ENCODE results near the gene GLIS1. TPM values are rescaled to one million over a fixed set of nuclear protein-coding genes. Genes with fewer than 3 reads are reported as not detected.

GLIS1 gene
- total and polyA plus RNA-seq, 2 of the 8 experiments (the other 6 are each of a cell fraction or from before 2014, with no cell fraction given): 0.15 to 0.22 TPM

DNA sequence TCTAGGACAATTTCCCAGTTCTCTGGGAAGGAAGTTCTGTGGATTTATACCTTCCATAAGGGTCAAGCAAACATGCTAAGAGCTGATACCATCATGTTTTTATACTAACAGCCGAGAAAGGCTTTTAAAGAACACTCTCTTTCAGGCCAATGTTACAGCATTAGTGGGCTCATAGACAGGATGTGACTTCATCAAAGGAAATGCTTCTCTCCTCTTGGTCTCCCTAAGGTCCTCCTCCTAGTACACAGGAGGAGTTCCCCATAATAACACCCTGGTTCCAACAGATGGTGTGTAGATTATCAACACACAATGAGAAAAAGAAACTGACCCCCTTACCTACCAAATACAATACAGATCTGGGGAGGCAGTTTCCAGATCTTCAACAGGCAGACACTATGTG is 26.7 kb upstream of the GLIS1 start (continued):
- no peak for TF ChIP-seq GABPA (IDR thresholded peaks at IDR 0.05; ENCODE audit: borderline replicate concordance, insufficient read depth, low read length)
- no peak for TF ChIP-seq CBX8 (IDR thresholded peaks at IDR 0.05; ENCODE audit: borderline replicate concordance, low read depth, low read length)
- no peak for TF ChIP-seq SIX5 (IDR thresholded peaks at IDR 0.05; ENCODE audit: low read depth, low read length)
- no peak for TF ChIP-seq CREB1 (IDR thresholded peaks at IDR 0.05)
- TF ChIP-seq SIRT6 (IDR thresholded peaks at IDR 0.05; ENCODE audit: low read length): no peak
- no peak for TF ChIP-seq CEBPB (IDR thresholded peaks at IDR 0.05; ENCODE audit: low read depth, low read length)
- no peak for TF ChIP-seq TAF1 (IDR thresholded peaks at IDR 0.05; ENCODE audit: low read depth, low read length)
- TF ChIP-seq KDM4A (IDR thresholded peaks at IDR 0.05; ENCODE audit: low read depth, low read length, severe bottlenecking): no peak

Data from H1 (cell line).